ENCODE measurements around the gene MECP2.

DNA sequence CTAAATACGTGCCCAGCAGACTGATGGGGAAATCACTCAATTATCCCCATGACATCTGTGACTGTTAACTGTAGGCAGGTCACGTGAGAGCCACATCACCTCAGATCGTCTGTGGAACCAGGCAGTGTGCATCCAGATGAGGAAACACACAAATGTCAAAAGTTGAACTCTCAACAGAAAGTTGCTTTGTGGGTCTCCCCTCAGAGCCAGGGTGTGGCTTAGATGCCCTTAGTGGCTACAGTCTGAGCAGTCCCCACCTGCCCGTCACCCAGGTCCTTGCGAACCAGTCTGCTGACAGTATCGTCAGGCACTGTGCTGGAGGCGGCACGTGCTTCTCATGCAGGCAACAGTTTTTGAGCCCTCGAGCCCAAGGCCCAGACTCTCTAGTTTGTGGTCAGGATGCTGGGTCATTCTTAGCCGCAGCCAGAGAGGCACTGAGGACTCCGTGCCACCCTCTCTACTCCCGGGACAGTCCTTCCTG lies 114.2 kb downstream of the MECP2 start:
- TF ChIP-seq CTCF (IDR thresholded peaks at IDR 0.05) (no peak), POLR2A (IDR thresholded peaks at IDR 0.05) (no peak)

Data from thyroid gland (tissue), 4 donors.